SK-N-SH treated with all-trans-retinoic acid at 6 μM for 48 hours (cell line): ENCODE data around the gene FAM13A.

ENCODE experiments used
- BACH2 ChIP-seq: fragments of 250-450 bp; sonication (Bioruptor Pico); IDR thresholded peaks from 2 replicates; pipeline ENCODE4 v1.9.0; 2021; ENCODE audit warnings: mild to moderate bottlenecking, borderline replicate concordance
- CSDC2 ChIP-seq: fragments of 250-450 bp; sonication (Bioruptor Pico); IDR thresholded peaks from 2 replicates; pipeline ENCODE4 v1.5.0; 2020; ENCODE audit warnings: mild to moderate bottlenecking, moderate library complexity
- GLIS3 ChIP-seq: fragments of 250-450 bp; sonication (Bioruptor Pico); IDR thresholded peaks from 2 replicates; pipeline ENCODE4 v1.5.0; 2020; ENCODE audit warnings: mild to moderate bottlenecking, moderate library complexity
- ISL1 ChIP-seq: fragments of 250-450 bp; sonication (Bioruptor Pico); IDR thresholded peaks from 2 replicates; pipeline ENCODE4 v2.1.2; 2022; ENCODE audit warnings: mild to moderate bottlenecking, moderate library complexity
- OSR1 ChIP-seq: fragments of 250-450 bp; sonication (Bioruptor Pico); IDR thresholded peaks from 2 replicates; pipeline ENCODE4 v1.8.0; 2022; ENCODE audit warnings: moderate library complexity, mild to moderate bottlenecking, inconsistent platforms
- PATZ1 ChIP-seq: fragments of 250-450 bp; sonication (Bioruptor Pico); IDR thresholded peaks from 2 replicates; pipeline ENCODE4 v1.8.0; 2020; ENCODE audit warnings: mild to moderate bottlenecking, moderate library complexity, borderline replicate concordance
- POU6F1 ChIP-seq: fragments of 250-450 bp; sonication (Bioruptor Pico); IDR thresholded peaks from 2 replicates; pipeline ENCODE4 v1.8.0; 2021; ENCODE audit warnings: low read depth, mild to moderate bottlenecking, moderate library complexity, borderline replicate concordance
- PPARA ChIP-seq: fragments of 250-450 bp; sonication (Bioruptor Pico); IDR thresholded peaks from 2 replicates; pipeline ENCODE4 v1.5.0; 2020; ENCODE audit warnings: mild to moderate bottlenecking, borderline replicate concordance
- RARB ChIP-seq: fragments of 250-450 bp; sonication (Bioruptor Pico); IDR thresholded peaks from 2 replicates; pipeline ENCODE4 v1.8.0; 2021; ENCODE audit warnings: mild to moderate bottlenecking, moderate library complexity
- SNAI2 ChIP-seq: fragments of 250-450 bp; sonication (Bioruptor Pico); IDR thresholded peaks from 2 replicates; pipeline ENCODE4 v1.5.0; 2020; ENCODE audit warnings: mild to moderate bottlenecking, moderate library complexity
- TCF4 ChIP-seq: fragments of 250-450 bp; sonication (Bioruptor Pico); IDR thresholded peaks from 2 replicates; pipeline ENCODE4 v1.8.0; 2021; ENCODE audit warnings: mild to moderate bottlenecking, moderate library complexity, borderline replicate concordance
- TOX ChIP-seq: fragments of 250-450 bp; sonication (Bioruptor Pico); IDR thresholded peaks from 2 replicates; pipeline ENCODE4 v1.8.0; 2021; ENCODE audit warnings: mild to moderate bottlenecking, moderate library complexity, borderline replicate concordance
- ZFP3 ChIP-seq: fragments of 250-450 bp; sonication (Bioruptor Pico); IDR thresholded peaks from 2 replicates; pipeline ENCODE4 v1.5.0; 2020; ENCODE audit warnings: mild to moderate bottlenecking, moderate library complexity
- ZFP30 ChIP-seq: fragments of 450-650 bp; formaldehyde crosslinking; IDR thresholded peaks from 2 replicates; pipeline ENCODE4 v1.5.0; 2022; ENCODE audit warnings: mild to moderate bottlenecking, moderate library complexity

- TF ChIP-seq ZFP3 (CRISPR knock-in tag) (no peak), ZFP30 (CRISPR knock-in tag) (no peak), TOX (CRISPR knock-in tag) (no peak), PATZ1 (CRISPR knock-in tag) (no peak), OSR1 (CRISPR knock-in tag) (no peak), BACH2 (no peak), RARB (CRISPR knock-in tag) (no peak), ISL1 (no peak), POU6F1 (CRISPR knock-in tag) (no peak), PPARA (no peak), GLIS3 (CRISPR knock-in tag) (no peak), CSDC2 (CRISPR knock-in tag) (no peak), SNAI2 (CRISPR knock-in tag) (no peak), TCF4 (CRISPR knock-in tag) (no peak)
Observed at GRCh38 chr4:89042055-89042454, 14.9 kb downstream of the FAM13A start.
